Adrenal gland (tissue), 12 donors: ENCODE data around the gene PRTFDC1. TPM values are rescaled to one million over a fixed set of nuclear protein-coding genes. Genes with fewer than 3 reads are reported as not detected.

Experiments used
- DNase-seq, 7 donors: peaks; one replicate each; pipeline ENCODE4 v3.0.0-alpha.2; 2019 to 2020
- H3K27ac ChIP-seq, 5 donors: fragments of 200-600 bp; sonication (generic) in 4 of 5; 1 replicate in 3 of 5; 2 replicates in 2 of 5; pipeline versions ENCODE4 v1.5.1 to v1.8.0; 2016 to 2020; ENCODE audit warnings: mild to moderate bottlenecking in 1 of 5
- H3K27me3 ChIP-seq: fragments of 200-600 bp; 2 replicates; pipeline ENCODE4 v1.8.0; 2021
- H3K36me3 ChIP-seq, 2 donors: fragments of 200-600 bp; replicated peaks in 1 of 2; 1 replicate in 1 of 2; 2 replicates in 1 of 2; pipeline versions ENCODE4 v1.5.1 to v1.8.0; 2018 to 2022
- H3K4me1 ChIP-seq, 2 donors: fragments of 200-600 bp; replicated peaks in 1 of 2; 1 replicate in 1 of 2; 2 replicates in 1 of 2; pipeline versions ENCODE4 v1.5.1 to v1.8.0; 2018 to 2021
- H3K4me3 ChIP-seq, 4 donors: fragments of 200-600 bp; sonication (generic) in 3 of 4; one replicate each; pipeline ENCODE4 v1.5.1; 2016 to 2018
- H3K9me3 ChIP-seq, 3 donors: fragments of 200-600 bp; sonication (generic) in 1 of 3; replicated peaks in 1 of 3; 1 replicate in 2 of 3; 2 replicates in 1 of 3; pipeline versions ENCODE4 v1.5.1 to v1.8.0; 2016 to 2021
- POLR2A ChIP-seq, 2 donors: fragments of 450-650 bp; IDR thresholded peaks; one replicate each; pipeline ENCODE4 v1.6.1; 2017; ENCODE audit warnings: antibody characterized with exemption in 2 of 2, mild to moderate bottlenecking in 2 of 2, moderate library complexity in 1 of 2
- WGBS, 4 donors: extraction: QIAGEN DNeasy Blood & Tissue Kit in 2 of 4; methylation state at CpG; one replicate each; pipeline versions ENCODE4 v1.1.5 to v1.1.7; 2013 to 2017; 5-methylcytosine and 5-hydroxymethylcytosine counted together
- intact Hi-C, 2 donors: fragments of 100-400 bp; cut with DNase I; formaldehyde crosslinking; loops; one replicate each; pipeline versions ENCODE4 v1.14.1 to v1.15.0; 2022 to 2023
- polyA plus RNA-seq, 3 donors: library from polyadenylated mRNA; stranded (reverse); fragments of 200-250 nt in 2 of 3; fragments of 350-450 nt in 1 of 3; fragmentation: Illumina TruSeq in 1 of 3; extraction: RNeasy Lipid Tissue Mini Kit (QIAGEN cat#74804) in 1 of 3; gene quantifications; one replicate each; pipeline ENCODE4 v1.2.3, GENCODE V29; 2013 to 2014
- total RNA-seq, 9 donors: library from RNA; depleted of rRNA in 4 of 9; stranded (reverse); fragments of >200 nt in 4 of 9; fragments of 120-200 nt in 1 of 9; fragmentation: NEBNext Ultra II Directional in 1 of 9; extraction: Animal tissue kit (Norgen Biotek cat#: 25700) in 1 of 9; gene quantifications; one replicate each; pipeline versions ENCODE4 v1.1.0 to v1.2.4, GENCODE V29; 2013 to 2023
- TF ChIP-seq, protein P1 (sequence below), 6 experiments: fragments of 450-650 bp in 4 of 6; fragments of 200-600 bp in 2 of 6; sonication (generic) in 1 of 6; IDR thresholded peaks; 1 replicate in 5 of 6; 2 replicates in 1 of 6; pipeline versions ENCODE4 v1.5.1 to v1.8.0; 2016 to 2021; ENCODE audit warnings: antibody characterized with exemption in 6 of 6, mild to moderate bottlenecking in 2 of 6, moderate library complexity in 1 of 6
- donor health status: healthy with polysubstance abuse.
- donor health status: Bipolar disorder and iron deficiency.
- donor health status: DM: yes; HTN: yes; CAD: no.
- donor health status: DM: no; HTN: no; CAD: no.
- donor health status: DM: no; HTN: no; CAD: no.
- donor health status: DM: yes; HTN: yes; CAD: no.

PRTFDC1 gene
- total and polyA plus RNA-seq, 12 donors, result 13.5 to 56.5 (median 26.6) TPM

DNA sequence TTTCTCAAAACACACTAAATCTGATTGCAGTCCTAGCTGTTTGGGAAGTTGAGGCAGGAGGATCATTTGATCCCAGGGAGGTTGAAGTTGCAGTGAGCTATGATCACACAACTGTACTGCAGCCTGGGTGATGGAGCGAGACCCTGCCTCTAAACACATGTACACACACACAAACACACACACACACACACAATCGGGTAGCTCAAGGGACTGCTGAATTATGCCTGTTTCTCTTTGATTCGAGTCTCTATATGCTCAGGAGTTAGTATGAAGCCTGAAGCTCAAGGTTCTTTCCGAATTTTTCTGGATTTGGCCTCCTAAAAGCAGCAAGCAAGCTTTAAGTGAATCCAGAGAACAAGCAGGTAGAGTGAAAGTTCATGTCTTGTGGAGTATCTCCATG lies 22.5 kb downstream of the PRTFDC1 start:
- intact Hi-C loops, result no loop called here
- no peak for DNase-seq
- no peaks in the 10 kb centered on the region for H3K27me3 ChIP-seq
- TF ChIP-seq, protein P1, sequence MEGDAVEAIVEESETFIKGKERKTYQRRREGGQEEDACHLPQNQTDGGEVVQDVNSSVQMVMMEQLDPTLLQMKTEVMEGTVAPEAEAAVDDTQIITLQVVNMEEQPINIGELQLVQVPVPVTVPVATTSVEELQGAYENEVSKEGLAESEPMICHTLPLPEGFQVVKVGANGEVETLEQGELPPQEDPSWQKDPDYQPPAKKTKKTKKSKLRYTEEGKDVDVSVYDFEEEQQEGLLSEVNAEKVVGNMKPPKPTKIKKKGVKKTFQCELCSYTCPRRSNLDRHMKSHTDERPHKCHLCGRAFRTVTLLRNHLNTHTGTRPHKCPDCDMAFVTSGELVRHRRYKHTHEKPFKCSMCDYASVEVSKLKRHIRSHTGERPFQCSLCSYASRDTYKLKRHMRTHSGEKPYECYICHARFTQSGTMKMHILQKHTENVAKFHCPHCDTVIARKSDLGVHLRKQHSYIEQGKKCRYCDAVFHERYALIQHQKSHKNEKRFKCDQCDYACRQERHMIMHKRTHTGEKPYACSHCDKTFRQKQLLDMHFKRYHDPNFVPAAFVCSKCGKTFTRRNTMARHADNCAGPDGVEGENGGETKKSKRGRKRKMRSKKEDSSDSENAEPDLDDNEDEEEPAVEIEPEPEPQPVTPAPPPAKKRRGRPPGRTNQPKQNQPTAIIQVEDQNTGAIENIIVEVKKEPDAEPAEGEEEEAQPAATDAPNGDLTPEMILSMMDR (IDR thresholded peaks at IDR 0.05), result no peak
- no peak for TF ChIP-seq POLR2A (IDR thresholded peaks at IDR 0.05)
- H3K4me1 ChIP-seq, result peaks cover 2 to 12% of the 10 kb centered on the region in 2 donors
- H3K4me3 ChIP-seq, result no peak overlapping the region
- WGBS, 4 donors, result 90 to 96% (median 93%) methylated on average over 4 of the region's 4 CpGs
- no peak overlapping the region for H3K27ac ChIP-seq
- no peaks in the 10 kb centered on the region for H3K9me3 ChIP-seq
- H3K36me3 ChIP-seq, result no peaks in the 10 kb centered on the region

DNA sequence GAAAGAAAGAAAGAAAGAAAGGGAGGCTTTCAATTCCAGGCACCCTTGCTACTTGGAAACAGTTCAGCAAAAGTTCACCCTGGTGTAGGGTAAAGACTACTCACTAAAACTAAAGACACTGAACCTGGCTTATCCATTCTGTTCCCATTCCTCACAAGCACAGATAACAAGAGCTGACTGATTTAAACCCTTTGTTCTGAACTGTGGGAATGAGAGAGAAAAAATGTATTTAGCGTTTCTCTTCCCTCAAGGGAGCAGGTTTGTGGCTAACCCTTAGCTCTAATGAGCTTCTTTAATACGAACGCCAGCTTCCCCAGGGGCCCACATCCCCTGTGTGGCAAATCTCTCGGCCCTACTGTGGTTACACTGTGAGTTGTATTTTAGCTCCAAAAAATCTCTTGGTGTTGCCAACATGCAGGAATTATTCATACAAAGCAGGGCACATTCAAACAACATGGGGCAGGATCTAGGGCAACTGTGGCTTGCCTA lies 23.3 kb downstream of the PRTFDC1 start:
- no peak overlapping the region for H3K4me3 ChIP-seq
- H3K4me1 ChIP-seq, result peaks cover 2 to 12% of the 10 kb centered on the region in 2 donors
- no peaks in the 10 kb centered on the region for H3K36me3 ChIP-seq
- H3K27ac ChIP-seq, result no peak overlapping the region
- no peaks in the 10 kb centered on the region for H3K9me3 ChIP-seq
- 70 to 92% (median 81%) methylated on average over 4 of the region's 4 CpGs for WGBS, 4 donors
- no peak for DNase-seq
- H3K27me3 ChIP-seq, result no peaks in the 10 kb centered on the region
- TF ChIP-seq, protein P1 (IDR thresholded peaks at IDR 0.05), result no peak
- TF ChIP-seq POLR2A (IDR thresholded peaks at IDR 0.05), result no peak
- intact Hi-C loops, result no loop called here

DNA sequence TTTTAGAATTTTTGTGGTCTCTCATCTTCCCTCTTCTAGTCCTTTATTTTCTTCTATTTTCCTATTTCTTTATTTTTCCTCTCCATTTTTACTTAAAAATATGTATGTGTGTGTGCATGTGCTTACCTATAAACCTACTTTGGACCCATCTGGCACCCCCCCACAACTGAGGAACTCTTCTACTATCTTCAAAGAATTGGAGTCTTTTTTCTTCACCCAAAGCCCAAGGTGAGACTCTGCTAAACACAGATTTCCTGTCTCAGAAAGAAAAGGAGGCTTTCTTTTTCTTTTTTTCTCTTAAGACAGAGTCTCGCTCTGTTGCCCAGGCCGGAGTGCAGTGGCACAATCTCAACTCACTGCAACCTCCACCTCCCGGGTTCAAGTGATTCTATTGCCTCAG lies 24.2 kb downstream of the PRTFDC1 start:
- Histone ChIP-seq H3K27ac (no peak overlapping the region), H3K9me3 (no peaks in the 10 kb centered on the region), H3K4me3 (no peak overlapping the region), H3K4me1 (peaks cover 2 to 12% of the 10 kb centered on the region in 2 donors), H3K27me3 (no peaks in the 10 kb centered on the region), H3K36me3 (no peaks in the 10 kb centered on the region)
- intact Hi-C loops, result no loop called here
- no peak for DNase-seq
- TF ChIP-seq, protein P1 (IDR thresholded peaks at IDR 0.05), result no peak
- no peak for TF ChIP-seq POLR2A (IDR thresholded peaks at IDR 0.05)
- WGBS, 4 donors, result 82 to 98% (median 91%) methylated on average over 3 of the region's 3 CpGs

DNA sequence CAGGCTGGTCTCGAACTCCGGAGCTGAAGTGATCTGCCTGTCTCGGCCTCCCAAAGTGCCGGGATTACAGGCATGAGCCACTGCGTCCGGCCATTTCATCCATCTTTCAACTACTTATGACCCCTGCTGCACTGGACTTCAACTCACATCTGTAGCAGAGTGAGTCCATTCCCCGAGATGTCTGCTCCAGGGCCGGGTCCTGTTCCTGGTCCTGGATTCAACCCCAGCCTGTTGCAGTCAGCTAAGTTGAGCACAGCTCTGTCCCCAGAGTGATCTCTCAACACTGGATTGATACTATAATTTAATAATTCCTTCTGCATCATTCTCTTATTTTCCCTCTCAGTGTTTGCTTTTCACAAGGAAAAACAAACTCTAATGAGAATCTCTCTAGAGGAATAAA lies 25.8 kb downstream of the PRTFDC1 start:
- intact Hi-C loops, result no loop called here
- WGBS, 4 donors, result 82 to 99% (median 95%) methylated on average over 8 of the region's 8 CpGs
- no peaks in the 10 kb centered on the region for H3K27me3 ChIP-seq
- H3K27ac ChIP-seq, result peak overlapping the region in 1 of 5 donors; percentile 14
- DNase-seq, result no peak
- H3K9me3 ChIP-seq, result no peaks in the 10 kb centered on the region
- H3K36me3 ChIP-seq, result no peaks in the 10 kb centered on the region
- TF ChIP-seq, protein P1 (IDR thresholded peaks at IDR 0.05), result no peak
- no peak for TF ChIP-seq POLR2A (IDR thresholded peaks at IDR 0.05)
- H3K4me1 ChIP-seq, result peaks cover 2 to 17% of the 10 kb centered on the region in 2 donors
- H3K4me3 ChIP-seq, result no peak overlapping the region
